ENCODE data around the gene PRKCQ.

PRKCQ gene

DNA sequence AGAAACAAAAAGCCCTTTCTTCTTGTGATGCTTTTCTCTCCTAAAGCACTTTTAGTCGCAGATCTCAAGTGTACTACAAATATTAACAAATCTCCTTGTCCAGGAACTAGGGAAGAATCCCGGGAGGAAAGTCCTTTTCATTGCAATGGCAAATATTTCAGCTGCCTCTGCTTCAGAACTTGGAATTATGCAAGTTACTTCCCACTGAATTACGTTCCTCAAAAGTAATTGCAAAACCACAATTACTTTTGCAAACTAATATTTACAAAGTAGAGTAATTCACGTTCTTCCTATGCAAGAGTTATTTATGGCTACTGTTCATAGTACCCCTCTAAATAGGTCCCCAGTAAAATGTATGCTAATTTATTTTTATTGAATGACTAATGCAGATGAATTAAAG is 14.5 kb downstream of the PRKCQ start:
- no peak for DNase-seq

- DNase-seq = no peak
Measured at GRCh38 chr10:6564367-6564766, 15.7 kb downstream of the PRKCQ start.

DNA sequence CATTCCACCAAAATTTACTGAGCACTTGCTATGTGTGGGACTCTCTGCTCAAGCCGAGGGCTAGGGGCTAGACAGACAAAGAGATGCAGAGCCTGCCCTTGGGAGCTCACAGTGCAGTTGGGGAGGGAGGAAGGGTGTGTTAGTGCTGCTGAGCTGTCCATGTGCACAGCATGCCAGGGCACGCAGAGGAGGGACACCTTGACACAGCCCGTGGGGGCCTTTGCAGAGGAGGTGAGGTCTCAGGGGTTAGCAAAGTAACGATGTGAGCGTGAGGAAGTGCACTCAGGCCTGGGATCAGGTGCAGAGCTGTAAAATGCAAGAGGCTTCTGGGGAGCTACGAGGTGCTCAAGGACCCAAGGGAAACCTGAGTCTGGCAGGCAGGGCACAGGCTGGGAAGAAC is 16.3 kb downstream of the PRKCQ start:
- DNase-seq = no peak

GRCh38 chr10:6563075-6563474 is 17.0 kb downstream of the PRKCQ start:
- no peak for DNase-seq

GRCh38 chr10:6562221-6562620 is 17.9 kb downstream of the PRKCQ start:
- DNase-seq = no peak

DNA sequence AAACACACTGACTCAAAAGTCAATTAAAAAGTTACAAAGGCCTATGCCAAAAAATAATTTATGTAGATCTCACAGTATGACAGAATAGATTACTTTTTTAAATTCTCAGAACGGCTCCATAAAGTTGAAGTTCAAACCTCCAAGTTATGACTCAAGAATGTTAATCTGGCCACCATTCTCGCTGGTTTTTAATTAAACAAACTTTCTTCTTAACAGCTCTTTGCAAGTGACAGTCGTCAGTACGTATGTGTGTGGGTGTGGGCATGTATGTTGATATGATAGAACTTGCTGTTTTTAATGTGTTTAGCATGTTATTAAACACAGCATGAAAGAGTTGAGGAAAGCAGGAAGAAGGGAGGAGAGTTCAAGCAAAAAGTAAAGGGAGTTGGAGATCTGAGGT is 18.5 kb downstream of the PRKCQ start:
- DNase-seq = no peak

- no peak for DNase-seq
Measured at GRCh38 chr10:6558759-6559461, 21.2 kb downstream of the PRKCQ start.

GRCh38 chr10:6558272-6558671 is 21.8 kb downstream of the PRKCQ start:
- no peak for DNase-seq

DNA sequence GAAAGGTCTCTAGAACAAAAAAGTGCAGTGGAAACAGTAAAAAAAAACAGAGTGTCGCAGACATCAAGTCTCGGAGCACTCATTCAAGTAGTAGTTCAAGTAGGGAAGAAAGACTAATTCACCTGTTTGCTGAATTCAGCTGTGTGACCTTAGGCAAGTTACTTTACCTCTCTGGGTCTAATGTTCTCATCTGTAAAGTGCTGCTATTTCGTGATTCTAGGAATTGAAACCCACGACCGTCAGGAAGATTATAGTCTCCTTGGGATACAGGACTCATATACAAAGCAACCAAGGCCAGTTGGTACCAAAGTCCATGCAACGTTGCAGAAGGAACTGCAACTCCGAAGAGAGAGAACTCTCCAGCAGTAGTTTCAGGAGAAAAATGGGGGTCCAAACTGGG is 26.1 kb downstream of the PRKCQ start:
- no peak for DNase-seq

DNA sequence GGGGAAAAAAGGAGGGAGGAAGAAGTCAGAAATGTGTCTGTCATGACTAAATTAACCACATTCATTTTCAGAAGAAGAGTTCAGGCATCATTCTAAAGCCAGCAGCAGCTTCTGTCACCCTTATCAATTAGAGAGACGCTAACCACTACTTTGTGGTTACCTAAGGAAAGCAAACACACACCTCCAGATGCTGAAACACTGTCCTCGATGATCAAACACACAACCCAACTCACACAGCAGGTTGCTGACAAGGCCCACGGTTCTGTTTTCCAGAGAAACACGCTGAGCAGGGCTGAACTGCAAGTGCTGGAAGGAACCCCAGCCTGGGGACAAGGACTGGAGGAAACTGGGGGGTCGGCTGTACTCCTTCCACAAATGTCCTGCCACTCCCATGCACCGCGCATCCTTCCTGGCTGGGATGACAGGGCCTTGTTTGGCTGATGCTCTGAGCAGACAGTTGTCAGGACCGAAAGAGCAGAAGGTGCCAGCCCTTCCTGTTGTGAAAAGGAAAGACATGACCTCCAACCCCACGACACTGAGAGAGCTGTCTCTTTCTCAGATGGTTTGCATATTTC is 36.6 kb downstream of the PRKCQ start:
- DNase-seq = no peak

DNA sequence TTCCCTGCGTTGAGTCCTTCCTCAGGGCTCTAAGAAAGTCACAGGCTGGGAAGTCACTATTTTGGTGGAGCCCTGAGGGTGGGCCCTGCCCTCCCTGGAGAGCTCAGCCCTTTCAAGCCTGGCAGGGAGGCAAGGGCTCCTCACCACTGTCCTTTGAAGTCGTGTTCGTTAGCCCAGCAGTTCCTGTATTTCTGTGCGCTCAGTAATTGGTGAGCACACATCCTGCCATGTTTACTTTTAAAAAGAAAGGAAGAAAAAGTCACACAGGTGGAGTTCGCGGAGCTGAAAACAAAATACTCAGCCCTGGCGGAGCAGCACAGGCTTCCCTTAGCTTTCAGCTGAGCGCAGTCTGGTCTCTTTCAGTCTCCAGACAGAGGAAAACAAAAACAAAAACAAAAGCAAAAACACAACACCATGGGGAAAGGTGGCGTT is 37.1 kb downstream of the PRKCQ start:
- no peak for DNase-seq

DNA sequence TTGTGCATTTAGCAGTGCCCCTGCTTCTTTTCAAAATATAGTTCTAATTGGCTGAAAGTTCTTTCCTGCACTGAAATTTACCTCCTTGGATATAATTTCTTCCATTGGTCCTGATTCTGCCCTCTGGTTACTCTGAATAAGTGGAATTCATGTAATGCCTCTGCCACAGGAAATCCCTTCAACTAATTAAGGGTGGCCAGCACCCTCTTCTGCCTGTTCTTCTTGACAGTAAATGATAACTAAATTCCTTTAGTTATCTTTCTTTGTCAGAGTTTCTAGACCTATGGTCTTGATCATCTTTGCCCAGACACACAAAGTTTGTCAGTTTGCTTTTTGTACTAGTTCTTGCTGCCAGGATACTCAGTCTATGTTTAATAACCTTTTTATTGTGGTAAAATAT is 40.2 kb downstream of the PRKCQ start:
- no peak for DNase-seq

DNA sequence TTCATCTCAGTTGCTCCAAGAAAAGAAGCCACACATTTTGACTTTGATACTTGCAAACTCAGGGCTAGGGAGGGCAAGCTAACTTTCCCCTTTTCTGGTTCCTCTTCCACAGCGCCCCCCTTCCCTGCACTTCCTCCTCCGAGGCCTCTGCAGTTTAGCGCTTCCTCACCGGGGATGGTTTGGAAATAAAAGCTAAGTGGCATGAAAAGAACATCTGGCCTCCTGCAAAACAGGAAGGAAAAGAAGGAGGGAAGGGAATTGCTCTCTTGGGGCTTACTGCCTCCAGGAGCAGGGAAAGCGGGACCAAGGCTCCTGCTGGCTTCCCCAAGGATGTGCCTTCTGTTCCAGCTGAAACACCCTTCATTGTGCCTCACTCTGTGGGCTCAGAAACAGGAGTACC is 42.3 kb downstream of the PRKCQ start:
- DNase-seq = no peak

- no peak for DNase-seq
Measured at GRCh38 chr10:6536102-6536501, 44.0 kb downstream of the PRKCQ start.

DNA sequence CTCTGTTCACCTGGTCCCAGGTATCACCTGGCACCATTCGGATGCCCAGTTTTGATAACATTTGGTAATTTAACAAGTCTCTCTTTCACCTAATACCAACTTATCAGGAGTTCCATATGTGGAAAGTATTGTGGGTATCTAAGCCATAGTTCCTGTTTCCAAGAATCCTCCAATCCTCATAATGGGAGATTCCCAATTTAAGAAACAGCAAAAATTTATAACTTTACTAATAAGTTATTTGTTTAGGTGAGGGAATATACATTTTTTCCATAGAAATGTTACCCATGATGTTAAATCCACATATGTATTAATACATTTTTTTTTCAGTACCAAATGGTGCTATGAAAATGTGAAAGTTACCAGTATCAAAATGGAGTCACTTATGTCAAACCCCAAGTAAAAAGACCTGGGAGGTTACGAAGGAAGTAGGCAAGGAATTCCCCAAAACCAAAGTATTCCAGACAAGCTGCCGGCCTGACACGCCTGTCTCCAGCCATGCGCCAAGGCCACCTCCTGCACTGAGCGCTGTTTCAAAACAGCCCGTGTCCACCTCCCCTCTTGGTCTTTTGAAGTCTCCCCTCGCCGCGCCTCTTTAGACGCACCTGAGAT is 44.8 kb downstream of the PRKCQ start:
- DNase-seq = no peak

DNA sequence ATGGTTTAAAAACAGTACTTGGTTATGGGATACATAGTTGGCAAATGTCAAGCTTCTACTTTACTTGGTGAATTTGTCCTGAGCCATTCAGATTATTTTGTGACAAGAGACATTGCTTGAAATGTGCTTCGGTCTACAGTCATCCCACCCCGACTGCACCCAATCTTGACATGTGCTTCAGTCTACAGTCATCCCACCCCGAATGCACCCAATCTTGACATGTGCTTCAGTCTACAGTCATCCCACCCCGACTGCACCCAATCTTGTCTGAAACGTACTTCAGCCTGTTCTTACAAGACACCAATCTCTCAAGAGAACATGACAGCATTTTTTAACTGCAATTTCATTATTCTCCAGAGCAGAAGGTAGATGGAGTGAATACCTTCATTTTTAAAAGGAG is 47.8 kb downstream of the PRKCQ start:
- no peak for DNase-seq

DNA sequence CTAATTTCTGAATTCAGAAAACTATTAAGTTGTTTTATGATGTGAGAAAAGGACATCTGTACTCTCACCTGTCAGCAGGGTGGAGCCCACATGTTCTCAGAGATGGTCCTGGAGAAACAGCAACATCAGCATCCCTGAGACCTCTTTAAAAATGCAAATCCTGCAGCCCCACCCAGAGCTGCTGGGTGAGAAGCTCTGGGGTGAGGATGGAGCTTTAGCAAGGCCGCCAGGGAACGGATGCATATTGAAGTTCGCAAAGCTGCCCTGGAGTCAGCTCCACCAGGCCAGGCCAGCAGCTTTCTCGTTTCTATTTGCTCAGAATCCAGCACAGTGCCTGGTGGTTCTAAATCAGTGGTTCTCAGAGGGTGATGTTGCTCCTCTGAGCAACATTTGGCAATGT is 49.1 kb downstream of the PRKCQ start:
- DNase-seq = no peak

- no peak for DNase-seq
Measured at GRCh38 chr10:6530211-6530840, 49.8 kb downstream of the PRKCQ start.

- no peak for DNase-seq
Measured at GRCh38 chr10:6528198-6528950, 51.7 kb downstream of the PRKCQ start.

DNA sequence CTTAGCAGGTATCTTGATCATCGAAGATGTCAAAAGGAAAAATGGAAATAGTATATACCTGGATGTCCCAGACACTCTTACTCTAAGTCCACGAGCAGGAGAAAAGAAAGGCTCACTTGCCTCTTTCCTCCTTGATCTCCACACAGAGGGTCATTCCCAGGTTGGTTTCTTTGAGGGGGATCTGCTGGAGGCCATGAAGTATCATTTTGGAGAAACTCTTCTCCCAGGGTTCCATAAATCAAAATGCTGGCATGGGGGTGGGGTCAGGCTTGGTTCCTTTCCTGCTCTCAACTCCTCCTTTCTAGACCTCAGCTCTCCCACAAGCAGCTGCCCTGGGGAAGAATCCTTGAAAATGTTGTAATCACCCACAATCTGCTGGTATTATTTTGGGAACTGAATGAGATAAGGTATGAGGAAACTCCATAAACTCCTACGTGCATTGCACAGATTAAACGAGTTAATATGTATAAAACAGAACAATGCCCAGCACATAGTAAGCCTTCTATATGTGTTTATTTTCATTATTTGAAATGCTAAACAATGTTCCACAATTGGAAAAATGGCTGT is 54.4 kb downstream of the PRKCQ start:
- no peak for DNase-seq

DNA sequence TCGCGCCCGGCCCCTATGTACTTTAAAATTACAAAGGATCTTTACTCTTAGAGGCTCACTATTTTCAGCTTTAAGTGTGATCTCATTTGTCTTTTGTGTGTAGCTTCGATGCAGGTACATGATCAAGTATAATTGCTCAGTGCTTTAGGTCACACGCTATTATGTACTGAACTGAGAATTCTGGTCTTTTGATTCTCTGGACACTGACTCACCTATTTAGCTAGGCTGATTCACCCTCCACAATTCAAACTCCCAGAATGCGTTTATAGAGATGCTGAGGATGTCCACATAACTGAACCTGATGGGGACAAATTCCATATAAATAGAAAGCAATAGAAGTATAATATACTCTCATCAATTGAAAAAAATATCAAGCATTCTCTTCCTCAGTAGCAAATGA is 57.8 kb downstream of the PRKCQ start:
- no peak for DNase-seq

- no peak for DNase-seq
Measured at GRCh38 chr10:6520138-6520537, 59.9 kb downstream of the PRKCQ start.
